ENCODE measurements around the gene ZCCHC2. TPM values are rescaled to one million over a fixed set of nuclear protein-coding genes. Genes with fewer than 3 reads are reported as not detected.

ZCCHC2 gene
- total RNA-seq, 1 experiment from 2014 or later, result 11.5 TPM

GRCh38 chr18:62583376-62583775 is 60.6 kb downstream of the ZCCHC2 start:
- no peak for DNase-seq (ENCODE audit: low spot score)
- no peaks in the 10 kb centered on the region for H3K9me3 ChIP-seq (ENCODE audit: low read depth, low read length, poor library complexity, severe bottlenecking)
- no peaks in the 10 kb centered on the region for H3K27me3 ChIP-seq (replicated peaks; ENCODE audit: insufficient read depth, low read depth, low read length, poor library complexity)
- CTCF ChIA-PET, result interaction anchor here (0.8 to 1.6 kb wide), 3 partner anchors 158 to 374 kb away, joined by 6 to 7 read pairs (median 7); no protein-coding TSS in a partner anchor
- POLR2A ChIA-PET (ENCODE audit: low non-redundant PET), result no interaction called here
- TF ChIP-seq EZH2 (IDR thresholded peaks at IDR 0.05; ENCODE audit: borderline replicate concordance, low read depth, low read length, poor library complexity, severe bottlenecking), result no peak
- TF ChIP-seq, protein P1, sequence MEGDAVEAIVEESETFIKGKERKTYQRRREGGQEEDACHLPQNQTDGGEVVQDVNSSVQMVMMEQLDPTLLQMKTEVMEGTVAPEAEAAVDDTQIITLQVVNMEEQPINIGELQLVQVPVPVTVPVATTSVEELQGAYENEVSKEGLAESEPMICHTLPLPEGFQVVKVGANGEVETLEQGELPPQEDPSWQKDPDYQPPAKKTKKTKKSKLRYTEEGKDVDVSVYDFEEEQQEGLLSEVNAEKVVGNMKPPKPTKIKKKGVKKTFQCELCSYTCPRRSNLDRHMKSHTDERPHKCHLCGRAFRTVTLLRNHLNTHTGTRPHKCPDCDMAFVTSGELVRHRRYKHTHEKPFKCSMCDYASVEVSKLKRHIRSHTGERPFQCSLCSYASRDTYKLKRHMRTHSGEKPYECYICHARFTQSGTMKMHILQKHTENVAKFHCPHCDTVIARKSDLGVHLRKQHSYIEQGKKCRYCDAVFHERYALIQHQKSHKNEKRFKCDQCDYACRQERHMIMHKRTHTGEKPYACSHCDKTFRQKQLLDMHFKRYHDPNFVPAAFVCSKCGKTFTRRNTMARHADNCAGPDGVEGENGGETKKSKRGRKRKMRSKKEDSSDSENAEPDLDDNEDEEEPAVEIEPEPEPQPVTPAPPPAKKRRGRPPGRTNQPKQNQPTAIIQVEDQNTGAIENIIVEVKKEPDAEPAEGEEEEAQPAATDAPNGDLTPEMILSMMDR (conservative IDR thresholded peaks at IDR 0.05; ENCODE audit: low read depth, low read length), result no peak
- H3K4me1 ChIP-seq (ENCODE audit: insufficient read depth, low read length, poor library complexity, severe bottlenecking), result no peaks in the 10 kb centered on the region
- no TSS peak for BruUV-seq (replicated peaks)
- intact Hi-C loops (cut with micrococcal nuclease; ENCODE audit: unreplicated experiment), result loop anchor here (5.0 to 10.0 kb wide), 2 partner anchors 256 to 861 kb away; partner anchors contain the start of gene TNFRSF11A
- no peak overlapping the region for H3K4me3 ChIP-seq (ENCODE audit: low read depth, low read length, poor library complexity, severe bottlenecking)
- H3K36me3 ChIP-seq (ENCODE audit: insufficient read depth, low read length, poor library complexity, severe bottlenecking), result no peaks in the 10 kb centered on the region
- no peak overlapping the region for H3K27ac ChIP-seq (ENCODE audit: low read depth, low read length, poor library complexity, severe bottlenecking)

GRCh38 chr18:62584241-62585120 is 61.7 kb downstream of the ZCCHC2 start:
- POLR2A ChIA-PET (ENCODE audit: low non-redundant PET), result no interaction called here
- TF ChIP-seq, protein P1 (conservative IDR thresholded peaks at IDR 0.05; ENCODE audit: low read depth, low read length), result peak; percentile 97
- TF ChIP-seq EZH2 (IDR thresholded peaks at IDR 0.05; ENCODE audit: borderline replicate concordance, low read depth, low read length, poor library complexity, severe bottlenecking), result no peak
- BruUV-seq (replicated peaks), result no TSS peak
- intact Hi-C loops (cut with micrococcal nuclease; ENCODE audit: unreplicated experiment), result loop anchor here (1.0 to 10.0 kb wide), 5 partner anchors 128 to 860 kb away; partner anchors contain the start of gene TNFRSF11A
- peak; percentile 93 for DNase-seq (ENCODE audit: low spot score)
- no peaks in the 10 kb centered on the region for H3K4me1 ChIP-seq (ENCODE audit: insufficient read depth, low read length, poor library complexity, severe bottlenecking)
- CTCF ChIA-PET, result interaction anchor here (0.7 to 1.6 kb wide), 3 partner anchors 159 to 373 kb away, joined by 3 to 7 read pairs (median 3); no protein-coding TSS in a partner anchor
- no peak overlapping the region for H3K27ac ChIP-seq (ENCODE audit: low read depth, low read length, poor library complexity, severe bottlenecking)
- H3K9me3 ChIP-seq (ENCODE audit: low read depth, low read length, poor library complexity, severe bottlenecking), result no peaks in the 10 kb centered on the region
- no peaks in the 10 kb centered on the region for H3K27me3 ChIP-seq (replicated peaks; ENCODE audit: insufficient read depth, low read depth, low read length, poor library complexity)
- H3K4me3 ChIP-seq (ENCODE audit: low read depth, low read length, poor library complexity, severe bottlenecking), result no peak overlapping the region
- H3K36me3 ChIP-seq (ENCODE audit: insufficient read depth, low read length, poor library complexity, severe bottlenecking), result no peaks in the 10 kb centered on the region

DNA sequence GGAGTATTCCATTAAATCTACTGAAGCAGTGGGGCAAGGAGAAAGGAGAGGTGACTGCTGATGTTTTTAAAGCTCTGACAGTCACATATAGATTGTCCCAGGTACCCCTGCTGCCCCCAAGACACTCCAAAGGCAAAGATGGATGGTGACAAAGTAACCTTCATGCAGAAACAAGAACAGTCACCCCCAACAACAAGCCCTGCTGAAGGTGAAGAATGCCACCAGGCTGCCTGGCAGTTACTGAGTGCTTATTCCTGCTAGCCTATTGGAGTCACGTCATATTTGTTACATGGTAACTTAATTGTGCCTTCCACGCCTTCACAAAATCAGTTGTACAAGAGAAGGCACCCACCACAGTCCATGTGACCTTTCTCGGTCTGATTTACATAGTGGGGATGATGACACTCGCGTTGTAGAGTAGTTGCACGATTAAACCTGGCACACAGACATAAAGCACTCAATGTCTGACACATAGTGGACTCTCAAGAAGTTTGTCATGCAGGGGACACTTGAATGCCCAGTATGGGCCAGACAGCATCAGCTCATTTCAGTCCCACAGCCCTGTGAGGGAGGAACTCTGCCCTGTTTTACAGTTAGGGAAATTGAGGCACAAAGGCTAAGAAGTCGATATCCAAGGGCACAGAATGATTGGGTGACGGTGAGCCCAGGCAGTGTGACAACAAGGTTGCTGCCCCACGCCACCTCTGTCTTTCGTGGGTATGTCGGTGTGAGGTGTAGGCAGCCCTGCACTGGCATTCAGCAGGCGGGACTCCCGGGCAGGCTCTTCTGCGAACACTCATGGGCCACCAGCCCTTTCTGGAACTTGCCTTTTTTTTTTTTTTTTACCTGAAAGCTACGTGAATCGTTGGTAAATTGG is 62.7 kb downstream of the ZCCHC2 start:
- H3K36me3 ChIP-seq (ENCODE audit: insufficient read depth, low read length, poor library complexity, severe bottlenecking), result no peaks in the 10 kb centered on the region
- intact Hi-C loops (cut with micrococcal nuclease; ENCODE audit: unreplicated experiment), result loop anchor here (1.0 to 10.0 kb wide), 4 partner anchors 127 to 859 kb away; no protein-coding TSS in a partner anchor
- BruUV-seq (replicated peaks), result no TSS peak
- no peak overlapping the region for H3K4me3 ChIP-seq (ENCODE audit: low read depth, low read length, poor library complexity, severe bottlenecking)
- no peak overlapping the region for H3K27ac ChIP-seq (ENCODE audit: low read depth, low read length, poor library complexity, severe bottlenecking)
- no peaks in the 10 kb centered on the region for H3K4me1 ChIP-seq (ENCODE audit: insufficient read depth, low read length, poor library complexity, severe bottlenecking)
- no peaks in the 10 kb centered on the region for H3K9me3 ChIP-seq (ENCODE audit: low read depth, low read length, poor library complexity, severe bottlenecking)
- TF ChIP-seq, protein P1 (conservative IDR thresholded peaks at IDR 0.05; ENCODE audit: low read depth, low read length), result no peak
- TF ChIP-seq EZH2 (IDR thresholded peaks at IDR 0.05; ENCODE audit: borderline replicate concordance, low read depth, low read length, poor library complexity, severe bottlenecking), result no peak
- H3K27me3 ChIP-seq (replicated peaks; ENCODE audit: insufficient read depth, low read depth, low read length, poor library complexity), result no peaks in the 10 kb centered on the region
- ChIA-PET CTCF (interaction anchor here (0.6 to 1.9 kb wide), 6 partner anchors 18 to 854 kb away, joined by 3 to 12 read pairs (median 4); partner anchors contain the start of gene TNFRSF11A), POLR2A (ENCODE audit: low non-redundant PET) (no interaction called here)
- DNase-seq (ENCODE audit: low spot score), result no peak
